CD4-positive, alpha-beta T cell (primary cell): ENCODE data around the gene ACACA. TPM values are rescaled to one million over a fixed set of nuclear protein-coding genes. Genes with fewer than 3 reads are reported as not detected.

ENCODE experiments used
- ATAC-seq: fragments of 200-7000 bp; cut with Tn5 transposase; one replicate; pipeline ENCODE4 v1.10.0; 2022; ENCODE audit warnings: mild to moderate bottlenecking; ENCODE audit not compliant: poor library complexity
- CTCF ChIA-PET: fragments of 350-600 bp; sonication (Branson Sonifier 250); formaldehyde crosslinking; loops from one replicate; lab custom pipeline; 2021; ENCODE audit warnings: antibody characterized with exemption, inconsistent platforms; lab: Charles Lee
- POLR2A ChIA-PET: fragments of 350-600 bp; sonication (Branson Sonifier 250); formaldehyde crosslinking; loops from one replicate; lab custom pipeline; 2021; ENCODE audit warnings: antibody characterized with exemption, inconsistent platforms; lab: Charles Lee
- DNase-seq, 14 experiments: peaks; one replicate each; pipeline ENCODE4 v3.0.0-alpha.2; 2013 to 2020; ENCODE audit warnings: mixed read lengths in 2 of 14
- H3K27ac ChIP-seq, 2 donors: one replicate each; pipeline versions ENCODE4 v1.5.1 to v1.7.0; 2013; ENCODE audit warnings: low read length in 2 of 2, low read depth in 1 of 2, mild to moderate bottlenecking in 1 of 2
- H3K27me3 ChIP-seq, 2 experiments: 1 replicate in 1 of 2; 2 replicates in 1 of 2; pipeline versions ENCODE4 v1.6.1 to v1.7.0; 2013; ENCODE audit warnings: low read length in 2 of 2, control low read depth in 1 of 2, mild to moderate bottlenecking in 1 of 2, moderate library complexity in 1 of 2; ENCODE audit not compliant: insufficient read depth in 2 of 2, control insufficient read depth in 1 of 2
- H3K36me3 ChIP-seq: one replicate; pipeline ENCODE4 v1.6.1; 2013; ENCODE audit warnings: low read length, control low read depth; ENCODE audit not compliant: insufficient read depth
- H3K4me1 ChIP-seq: one replicate; pipeline ENCODE4 v1.6.1; 2013; ENCODE audit warnings: low read length, control low read depth; ENCODE audit not compliant: insufficient read depth
- H3K4me3 ChIP-seq: one replicate; pipeline ENCODE4 v1.5.1; 2013; ENCODE audit warnings: mild to moderate bottlenecking, low read length, moderate library complexity
- H3K9me3 ChIP-seq, 2 experiments: 1 replicate in 1 of 2; 2 replicates in 1 of 2; pipeline versions ENCODE4 v1.6.1 to v1.7.0; 2013; ENCODE audit warnings: low read length in 2 of 2, mild to moderate bottlenecking in 2 of 2, control low read depth in 1 of 2, moderate library complexity in 1 of 2; ENCODE audit not compliant: control insufficient read depth in 1 of 2, insufficient read depth in 1 of 2
- H3K27ac Mint-ChIP-seq: one replicate; pipeline ENCODE4 v1.8.0; 2020; ENCODE audit warnings: mixed read lengths
- H3K27me3 Mint-ChIP-seq: one replicate; pipeline ENCODE4 v1.8.0; 2021; ENCODE audit warnings: mixed read lengths
- H3K36me3 Mint-ChIP-seq: one replicate; pipeline ENCODE4 v1.8.0; 2021; ENCODE audit warnings: low read depth, mixed read lengths
- H3K4me1 Mint-ChIP-seq: one replicate; pipeline ENCODE4 v1.8.0; 2021; ENCODE audit warnings: low read depth, mixed read lengths
- H3K4me3 Mint-ChIP-seq: one replicate; pipeline ENCODE4 v1.8.0; 2020; ENCODE audit warnings: mild to moderate bottlenecking, mixed read lengths
- H3K9me3 Mint-ChIP-seq: one replicate; pipeline ENCODE4 v1.8.0; 2020; ENCODE audit warnings: mixed read lengths
- CTCF ChIP-seq: fragments of 200-600 bp; IDR thresholded peaks from one replicate; pipeline ENCODE4 v1.8.0; 2022; ENCODE audit warnings: antibody characterized with exemption, mild to moderate bottlenecking
- intact Hi-C, 2 experiments: fragments of 100-400 bp; cut with DNase I in 1 of 2; cut with micrococcal nuclease in 1 of 2; formaldehyde crosslinking; loops; one replicate each; pipeline versions ENCODE4 v1.15.1 to v1.9.0; 2023 to 2025; cut with DNase I, micrococcal nuclease
- total RNA-seq, 174 experiments: library from RNA in 2 of 174; stranded (reverse) in 2 of 174; gene quantifications; one replicate each; pipeline ENCODE4 v1.2.3 and lab custom pipeline; 2021 to 2026

ACACA gene
- total RNA-seq, 2 experiments from 2014 or later = 26.0 to 28.9 TPM

GRCh38 chr17:37109106-37109505 lies 297.5 kb downstream of the ACACA start:
- ChIA-PET CTCF (no interaction called here), POLR2A (no interaction called here)
- DNase-seq (no peak), ATAC-seq (no peak)
- H3K27me3 Mint-ChIP-seq = no peaks in the 10 kb centered on the region
- H3K4me1 Mint-ChIP-seq = no peaks in the 10 kb centered on the region
- no peak overlapping the region for H3K4me3 Mint-ChIP-seq
- intact Hi-C loops = no loop called here
- Histone ChIP-seq H3K36me3 (peaks cover 18% of the 10 kb centered on the region), H3K9me3 (no peaks in the 10 kb centered on the region), H3K4me1 (no peaks in the 10 kb centered on the region), H3K27ac (no peak overlapping the region), H3K4me3 (no peak overlapping the region), H3K27me3 (no peaks in the 10 kb centered on the region)
- no peaks in the 10 kb centered on the region for H3K9me3 Mint-ChIP-seq
- peaks cover 59% of the 10 kb centered on the region for H3K36me3 Mint-ChIP-seq
- H3K27ac Mint-ChIP-seq = no peak overlapping the region
- TF ChIP-seq CTCF = no peak

GRCh38 chr17:37107406-37108083 lies 299.1 kb downstream of the ACACA start:
- Mint-ChIP-seq H3K27me3 (no peaks in the 10 kb centered on the region), H3K27ac (no peak overlapping the region), H3K9me3 (no peaks in the 10 kb centered on the region), H3K4me3 (no peak overlapping the region), H3K36me3 (peaks cover 51% of the 10 kb centered on the region), H3K4me1 (no peaks in the 10 kb centered on the region)
- DNase-seq (no peak), ATAC-seq (no peak)
- ChIA-PET POLR2A (no interaction called here), CTCF (no interaction called here)
- Histone ChIP-seq H3K4me1 (no peaks in the 10 kb centered on the region), H3K4me3 (no peak overlapping the region), H3K27me3 (no peaks in the 10 kb centered on the region), H3K9me3 (no peaks in the 10 kb centered on the region), H3K27ac (no peak overlapping the region), H3K36me3 (peaks cover 13% of the 10 kb centered on the region)
- TF ChIP-seq CTCF = no peak
- intact Hi-C loops = no loop called here

GRCh38 chr17:37106049-37106448 lies 300.6 kb downstream of the ACACA start:
- no peak for TF ChIP-seq CTCF
- peaks cover 45% of the 10 kb centered on the region for H3K36me3 Mint-ChIP-seq
- POLR2A ChIA-PET = interaction anchor here (1.4 kb wide), 1 partner anchor 10 kb away, joined by 3 read pairs; no protein-coding TSS in a partner anchor
- no peak for DNase-seq
- no peak overlapping the region for H3K4me3 Mint-ChIP-seq
- H3K27ac Mint-ChIP-seq = no peak overlapping the region
- CTCF ChIA-PET = no interaction called here
- Histone ChIP-seq H3K9me3 (no peaks in the 10 kb centered on the region), H3K4me3 (no peak overlapping the region), H3K27ac (no peak overlapping the region), H3K27me3 (no peaks in the 10 kb centered on the region), H3K4me1 (no peaks in the 10 kb centered on the region), H3K36me3 (peaks cover 9% of the 10 kb centered on the region)
- H3K9me3 Mint-ChIP-seq = no peaks in the 10 kb centered on the region
- no peaks in the 10 kb centered on the region for H3K4me1 Mint-ChIP-seq
- no peaks in the 10 kb centered on the region for H3K27me3 Mint-ChIP-seq
- intact Hi-C loops = no loop called here
- no peak for ATAC-seq
